Measurements from ENCODE around the gene TRIOBP.

GRCh38 chr22:37747715-37748100 lies 50.9 kb downstream of the TRIOBP start:
- TF ChIP-seq SP1 (IDR thresholded peaks at IDR 0.05) (no peak), SP1 (CRISPR knock-in tag; IDR thresholded peaks at IDR 0.05) (no peak), EZH2 (conservative IDR thresholded peaks at IDR 0.05; ENCODE audit: low read depth, low read length) (no peak), ARHGAP35 (CRISPR knock-in tag; IDR thresholded peaks at IDR 0.05; ENCODE audit: borderline replicate concordance) (no peak), SRF (IDR thresholded peaks at IDR 0.05; ENCODE audit: low read depth, low read length) (no peak), TBL1XR1 (IDR thresholded peaks at IDR 0.05; ENCODE audit: borderline replicate concordance, low read length, partially characterized antibody) (no peak)
